Measurements from ENCODE around the gene MALRD1.

Gene MALRD1

GRCh38 chr10:19629567-19629966 is 581.0 kb downstream of the MALRD1 start:
- DNase-seq (ENCODE audit: low read depth): no peak
- no peak for TF ChIP-seq CTCF (IDR thresholded peaks at IDR 0.05; ENCODE audit: insufficient read depth, low read depth, low read length, missing control alignments)
- H3K4me3 ChIP-seq (ENCODE audit: low read depth, low read length): no peak overlapping the region

- H3K4me3 ChIP-seq (ENCODE audit: low read depth, low read length): no peak overlapping the region
- TF ChIP-seq CTCF (IDR thresholded peaks at IDR 0.05; ENCODE audit: insufficient read depth, low read depth, low read length, missing control alignments): no peak
- DNase-seq (ENCODE audit: low read depth): no peak
Observed at GRCh38 chr10:19634163-19634562, 585.6 kb downstream of the MALRD1 start.

- no peak overlapping the region for H3K4me3 ChIP-seq (ENCODE audit: low read depth, low read length)
- DNase-seq (ENCODE audit: low read depth): no peak
- no peak for TF ChIP-seq CTCF (IDR thresholded peaks at IDR 0.05; ENCODE audit: insufficient read depth, low read depth, low read length, missing control alignments)
Observed at GRCh38 chr10:19638182-19638895, 589.7 kb downstream of the MALRD1 start.

GRCh38 chr10:19638896-19639233 is 590.3 kb downstream of the MALRD1 start:
- H3K4me3 ChIP-seq (ENCODE audit: low read depth, low read length): no peak overlapping the region
- no peak for TF ChIP-seq CTCF (IDR thresholded peaks at IDR 0.05; ENCODE audit: insufficient read depth, low read depth, low read length, missing control alignments)
- DNase-seq (ENCODE audit: low read depth): no peak

- DNase-seq (ENCODE audit: low read depth): no peak
- TF ChIP-seq CTCF (IDR thresholded peaks at IDR 0.05; ENCODE audit: insufficient read depth, low read depth, low read length, missing control alignments): no peak
- H3K4me3 ChIP-seq (ENCODE audit: low read depth, low read length): no peak overlapping the region
Observed at GRCh38 chr10:19640566-19641263, 592.1 kb downstream of the MALRD1 start.

GRCh38 chr10:19651549-19651948 is 602.9 kb downstream of the MALRD1 start:
- no peak for TF ChIP-seq CTCF (IDR thresholded peaks at IDR 0.05; ENCODE audit: insufficient read depth, low read depth, low read length, missing control alignments)
- DNase-seq (ENCODE audit: low read depth): no peak
- H3K4me3 ChIP-seq (ENCODE audit: low read depth, low read length): no peak overlapping the region

Measured in GM12865 (cell line).